Measurements from ENCODE around the gene KCNJ1.

DNA sequence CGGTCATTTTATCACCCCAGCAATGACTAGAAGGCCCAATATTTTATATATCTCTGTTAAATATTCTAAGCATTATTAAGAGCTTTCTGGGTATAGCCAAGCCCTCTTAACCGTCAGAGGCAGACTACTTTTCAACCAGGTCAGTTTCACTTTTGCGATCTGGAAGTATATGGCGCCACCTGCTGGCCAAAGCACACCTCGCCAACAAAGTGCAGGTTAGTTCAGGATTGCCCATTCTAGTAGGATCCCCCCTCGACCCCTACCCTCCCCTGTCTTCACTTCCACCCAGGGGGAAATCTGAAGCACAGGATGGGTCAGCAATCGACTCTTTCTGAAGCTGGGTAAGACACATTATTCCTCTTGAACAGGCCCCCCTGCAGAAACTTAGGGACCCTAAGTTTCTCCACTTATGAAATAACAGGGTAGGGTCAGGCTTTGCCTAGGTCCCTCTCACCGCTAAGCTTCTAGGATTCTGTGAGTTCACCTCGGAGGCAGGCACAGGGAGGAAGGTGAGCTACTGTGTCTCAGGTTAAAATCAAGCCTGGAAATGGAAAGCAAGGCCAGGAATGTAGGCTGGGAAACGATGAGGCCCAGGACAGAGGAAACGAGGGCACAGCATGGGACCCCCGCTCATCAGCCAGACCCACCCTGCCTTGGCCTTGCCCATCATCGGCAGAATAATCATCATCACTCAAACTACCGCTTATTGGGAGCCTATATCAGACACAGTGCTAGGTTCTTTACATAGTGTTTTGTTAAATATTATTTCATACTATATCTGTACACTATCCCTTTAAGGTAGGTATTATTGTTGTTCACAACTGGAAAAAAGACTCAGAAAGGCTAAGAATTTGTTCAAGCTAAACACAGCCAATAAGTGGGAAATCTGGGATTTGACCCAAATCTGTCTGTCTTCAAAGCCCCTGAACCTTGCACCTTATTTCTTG is 35.6 kb downstream of the KCNJ1 start:
- TF ChIP-seq ZNF274 (IDR thresholded peaks at IDR 0.05; ENCODE audit: low read depth, low read length) (no peak), SUZ12 (IDR thresholded peaks at IDR 0.05; ENCODE audit: extremely low read depth, insufficient read depth, insufficient read length) (no peak)

Data from NT2/D1 (cell line).